HepG2 (cell line): ENCODE data around the gene SH3D19. TPM values are rescaled to one million over a fixed set of nuclear protein-coding genes. Genes with fewer than 3 reads are reported as not detected.

Experiments
- ATAC-seq: fragments of 200-7000 bp; cut with Tn5 transposase; 3 replicates; pipeline ENCODE4 v1.9.1; 2020; ENCODE audit warnings: mild to moderate bottlenecking, moderate library complexity
- BruUV-seq: library from RNA; stranded (reverse); fragments of 400-500 nt; replicated peaks from 2 replicates; lab custom pipeline; 2021; lab: Mats Ljungman, UMichigan
- CTCF ChIA-PET: fragments of 300-600 bp; formaldehyde crosslinking; extraction: SDS; loops from one replicate; lab custom pipeline; 2021; ENCODE audit warnings: low total read pairs, inconsistent platforms, low intra/inter-chr PET ratio; lab: Yijun Ruan, JAX
- POLR2A ChIA-PET: fragments of 350-600 bp; sonication (Branson Sonifier 250); formaldehyde crosslinking; loops from one replicate; lab custom pipeline; 2020; ENCODE audit warnings: antibody characterized with exemption, inconsistent platforms; lab: Yijun Ruan, JAX
- DNase-seq: peaks from one replicate; pipeline ENCODE4 v3.0.0-alpha.2; 2015; ENCODE audit warnings: low spot score
- FAIRE-seq: peaks from 3 replicates; lab custom pipeline; 2011; peaks lifted over from hg19 to GRCh38; lab: Jason Lieb, UNC
- H2AFZ ChIP-seq: one replicate; pipeline ENCODE4 v1.6.1; 2011; ENCODE audit warnings: low read length, inconsistent platforms
- H3K27ac ChIP-seq: fragments of 300-600 bp; 3 replicates; pipeline ENCODE4 v1.8.0; 2011; ENCODE audit warnings: mixed run types, mild to moderate bottlenecking, mixed read lengths, low read length, inconsistent platforms; ENCODE audit not compliant: insufficient read depth; ENCODE audit errors: extremely low read length
- H3K27me3 ChIP-seq, 2 experiments: fragments of 200-600 bp in 1 of 2; 2 replicates in 1 of 2; 3 replicates in 1 of 2; pipeline versions ENCODE4 v1.6.0 to v1.8.0; 2011; ENCODE audit warnings: low read length in 2 of 2, mild to moderate bottlenecking in 2 of 2, moderate library complexity in 2 of 2, inconsistent platforms in 1 of 2; ENCODE audit not compliant: insufficient read depth in 2 of 2, control insufficient read depth in 1 of 2
- H3K36me3 ChIP-seq, 2 experiments: fragments of 200-600 bp in 1 of 2; replicated peaks in 1 of 2; 2 replicates in 1 of 2; 3 replicates in 1 of 2; pipeline versions ENCODE4 v1.5.1 to v1.8.0; 2011; ENCODE audit warnings: low read length in 2 of 2, inconsistent platforms in 1 of 2; ENCODE audit not compliant: insufficient read depth in 2 of 2, control insufficient read depth in 1 of 2
- H3K4me1 ChIP-seq: 2 replicates; pipeline ENCODE4 v1.5.1; 2012; ENCODE audit warnings: low read length, inconsistent platforms; ENCODE audit not compliant: insufficient read depth
- H3K4me2 ChIP-seq: 2 replicates; pipeline ENCODE4 v1.6.0; 2011; ENCODE audit warnings: low read depth, low read length, inconsistent platforms
- H3K4me3 ChIP-seq, 3 experiments: fragments of 200-600 bp in 1 of 3; sonication (generic), shearing (Covaris generic) in 1 of 3; replicated peaks in 1 of 3; 2 replicates each; pipeline ENCODE4 v1.5.1; 2011 to 2016; ENCODE audit warnings: low read length in 3 of 3, inconsistent platforms in 2 of 3, low read depth in 2 of 3, mild to moderate bottlenecking in 2 of 3, control low read depth in 1 of 3, mixed read lengths in 1 of 3; ENCODE audit not compliant: insufficient read depth in 1 of 3
- H3K79me2 ChIP-seq: one replicate; pipeline ENCODE4 v1.6.1; 2011; ENCODE audit warnings: low read length, inconsistent platforms; ENCODE audit not compliant: insufficient read depth
- H3K9ac ChIP-seq: 2 replicates; pipeline ENCODE4 v1.6.0; 2011; ENCODE audit warnings: mild to moderate bottlenecking, low read depth, low read length, inconsistent platforms; ENCODE audit not compliant: insufficient read depth
- H3K9me3 ChIP-seq: 2 replicates; pipeline ENCODE4 v1.5.1; 2012; ENCODE audit warnings: mild to moderate bottlenecking, low read length
- H4K20me1 ChIP-seq: 2 replicates; pipeline ENCODE4 v1.6.0; 2011; ENCODE audit warnings: inconsistent platforms, mild to moderate bottlenecking, low read length, moderate library complexity; ENCODE audit not compliant: insufficient read depth
- AGO2 ChIP-seq: fragments of 200-400 bp; formaldehyde crosslinking; optimal IDR thresholded peaks from 2 replicates; pipeline ENCODE3; 2017; ENCODE audit warnings: mild to moderate bottlenecking, low read depth, low read length, moderate library complexity
- BHLHE40 ChIP-seq: IDR thresholded peaks from 2 replicates; pipeline ENCODE4 v1.6.1; 2011; ENCODE audit warnings: low read length, improper control_type of control experiment
- EED ChIP-seq: sonication (generic); formaldehyde crosslinking; IDR thresholded peaks from 2 replicates; pipeline ENCODE4 v1.5.0; 2020; ENCODE audit warnings: mild to moderate bottlenecking, missing genetic modification reagents
- EZH2 ChIP-seq: conservative IDR thresholded peaks from 2 replicates; pipeline ENCODE4 v1.6.1; 2012; ENCODE audit warnings: mild to moderate bottlenecking, low read depth, low read length, moderate library complexity
- FOXM1 ChIP-seq: sonication (generic); formaldehyde crosslinking; IDR thresholded peaks from 2 replicates; pipeline ENCODE4 v1.5.0; 2020; ENCODE audit warnings: missing genetic modification reagents
- HNRNPH1 ChIP-seq: fragments of 200-400 bp; formaldehyde crosslinking; optimal IDR thresholded peaks from 2 replicates; pipeline ENCODE3; 2017; ENCODE audit warnings: mild to moderate bottlenecking, low read depth, low read length
- HOXA5 ChIP-seq: sonication (generic); formaldehyde crosslinking; IDR thresholded peaks from 2 replicates; pipeline ENCODE4 v1.4.0; 2020; ENCODE audit warnings: missing genetic modification reagents
- KDM5A ChIP-seq: fragments of 200-600 bp; sonication (generic); IDR thresholded peaks from 2 replicates; pipeline ENCODE4 v1.7.0; 2018; ENCODE audit warnings: antibody characterized with exemption, mild to moderate bottlenecking, low read length, borderline replicate concordance
- RBM22 ChIP-seq: fragments of 200-400 bp; formaldehyde crosslinking; optimal IDR thresholded peaks from 2 replicates; pipeline ENCODE3; 2017; ENCODE audit warnings: mild to moderate bottlenecking, low read length, moderate library complexity
- TEAD2 ChIP-seq: sonication (generic); formaldehyde crosslinking; IDR thresholded peaks from 2 replicates; pipeline ENCODE4 v1.9.0; 2021; ENCODE audit warnings: missing genetic modification reagents
- TP53 ChIP-seq: sonication (generic); formaldehyde crosslinking; conservative IDR thresholded peaks from 2 replicates; pipeline ENCODE4 v1.4.0; 2020; ENCODE audit warnings: missing genetic modification reagents
- ZBTB38 ChIP-seq: sonication (generic); formaldehyde crosslinking; IDR thresholded peaks from 2 replicates; pipeline ENCODE4 v1.5.1; 2020; ENCODE audit warnings: mild to moderate bottlenecking, missing genetic modification reagents
- ZMYM3 ChIP-seq: sonication (generic); formaldehyde crosslinking; IDR thresholded peaks from 2 replicates; pipeline ENCODE4 v1.5.1; 2020; ENCODE audit warnings: mild to moderate bottlenecking, missing genetic modification reagents
- ZNF121 ChIP-seq: sonication (generic); formaldehyde crosslinking; IDR thresholded peaks from 2 replicates; pipeline ENCODE4 v1.5.0; 2020; ENCODE audit warnings: mild to moderate bottlenecking, missing genetic modification reagents
- ZNF337 ChIP-seq: sonication (generic); formaldehyde crosslinking; IDR thresholded peaks from 2 replicates; pipeline ENCODE4 v1.5.1; 2020; ENCODE audit warnings: missing genetic modification reagents, low read depth, mild to moderate bottlenecking, borderline replicate concordance
- ZNF451 ChIP-seq: sonication (generic); formaldehyde crosslinking; IDR thresholded peaks from 2 replicates; pipeline ENCODE4 v1.5.0; 2020; ENCODE audit warnings: mild to moderate bottlenecking, missing genetic modification reagents
- ZNF501 ChIP-seq: sonication (generic); formaldehyde crosslinking; IDR thresholded peaks from 2 replicates; pipeline ENCODE4 v1.5.1; 2020; ENCODE audit warnings: mild to moderate bottlenecking, moderate library complexity, missing genetic modification reagents
- ZNF614 ChIP-seq: IDR thresholded peaks from 2 replicates; pipeline ENCODE4 v1.6.1; 2018; ENCODE audit warnings: missing biosample characterization, missing genetic modification reagents, inconsistent platforms, borderline replicate concordance
- ZNF703 ChIP-seq: sonication (generic); formaldehyde crosslinking; IDR thresholded peaks from 2 replicates; pipeline ENCODE4 v1.5.1; 2020; ENCODE audit warnings: missing genetic modification reagents, mild to moderate bottlenecking, moderate library complexity, borderline replicate concordance
- ZNF816 ChIP-seq: sonication (generic); formaldehyde crosslinking; IDR thresholded peaks from 2 replicates; pipeline ENCODE4 v1.8.0; 2022; ENCODE audit warnings: missing genetic modification reagents, mild to moderate bottlenecking, borderline replicate concordance
- WGBS: methylation state at CpG from one replicate; pipeline ENCODE4 v1.1.6; 2017; ENCODE audit warnings: low lambda C conversion rate; 5-methylcytosine and 5-hydroxymethylcytosine counted together
- in situ Hi-C: cut with HindIII; loops from 2 replicates; pipeline ENCODE4 v1.10.0; 2017; ENCODE audit warnings: low pct_unique_long_range_greater_than_20kb; ENCODE audit not compliant: extremely low pct_ligation_motif_present
- intact Hi-C: fragments of 100-400 bp; cut with micrococcal nuclease; formaldehyde crosslinking; loops from one replicate; pipeline ENCODE4 v1.10.0; 2022; ENCODE audit not compliant: unreplicated experiment
- polyA plus RNA-seq, 8 experiments: library from polyadenylated mRNA; depleted of rRNA in 3 of 8; stranded (reverse) in 7 of 8; unstranded in 1 of 8; fragments of >200 nt; fragmentation: Illumina TruSeq in 4 of 8; extraction: Trizol in 4 of 8; gene quantifications; 2 replicates each; pipeline versions ENCODE4 v1.2.1 to v1.2.3, GENCODE V29; 2011 to 2016; ENCODE audit warnings: low read depth in 4 of 8, missing spikeins in 1 of 8, mixed read lengths in 1 of 8; ENCODE audit not compliant: insufficient read depth in 1 of 8
- total RNA-seq, 5 experiments: library from RNA; depleted of rRNA; stranded (reverse); fragments of >200 nt; fragmentation: Illumina TruSeq; extraction: Trizol; gene quantifications; 2 replicates each; pipeline ENCODE4 v1.2.3, GENCODE V29; 2016; ENCODE audit warnings: low read depth in 1 of 5
- TF ChIP-seq, protein P1 (sequence below): sonication (generic); formaldehyde crosslinking; IDR thresholded peaks from 2 replicates; pipeline ENCODE4 v1.5.1; 2020; ENCODE audit warnings: mild to moderate bottlenecking, missing genetic modification reagents

SH3D19 gene
- total and polyA plus RNA-seq, 2 of the 13 experiments (the other 11 are each of a cell fraction or from before 2014, with no cell fraction given), result 31.2 to 38.0 TPM

- Histone ChIP-seq H4K20me1 (peaks cover 44% of the 10 kb centered on the region), H3K27ac (peak overlapping the region; percentile 86), H3K36me3 (peaks cover 4 to 34% of the 10 kb centered on the region in 2 experiments; a peak in 4 of 5 replicates), H3K27me3 (no peaks in the 10 kb centered on the region; a peak in 1 of 5 replicates), H3K4me2 (peak overlapping the region; percentile 86), H3K9me3 (no peaks in the 10 kb centered on the region), H3K79me2 (peaks cover 33% of the 10 kb centered on the region), H2AFZ (no peak overlapping the region), H3K4me1 (peaks cover 35% of the 10 kb centered on the region), H3K4me3 (peak overlapping the region; percentile 90 to 96 (median 94)), H3K9ac (peak overlapping the region; percentile 100)
- BruUV-seq, result TSS peak; percentile 65
- CTCF ChIA-PET, result no interaction called here
- intact Hi-C loops, result loop anchor here (1.0 kb wide), 1 partner anchor 85 kb away; the partner anchor contains the start of gene LRBA
- POLR2A ChIA-PET, result interaction anchor here (1.3 to 2.0 kb wide), 3 partner anchors 13 to 86 kb away, joined by 3 to 4 read pairs (median 4); no protein-coding TSS in a partner anchor
- no peak for DNase-seq
- TF ChIP-seq ZMYM3 (no peak), EZH2 (no peak), ZBTB38 (no peak), BHLHE40 (peak; percentile 0; the same call in 1 of the 2 replicates), ZNF501 (CRISPR knock-in tag) (peak; percentile 27; the same call in 1 of the 2 replicates), EED (CRISPR knock-in tag) (0 out of 2 replicates have a peak, but pooled peaks have one; percentile 51), ZNF614 (no peak), AGO2 (peak; percentile 6), RBM22 (peak; percentile 60), ZNF451 (CRISPR knock-in tag) (no peak), ZNF816 (no peak), HNRNPH1 (no peak), TEAD2 (CRISPR knock-in tag) (no peak), ZNF703 (CRISPR knock-in tag) (peak; percentile 26; the same call in 1 of the 2 replicates), ZNF337 (CRISPR knock-in tag) (0 out of 2 replicates have a peak, but pooled peaks have one; percentile 0), TP53 (CRISPR knock-in tag) (no peak), KDM5A (0 out of 2 replicates have a peak, but pooled peaks have one; percentile 1), HOXA5 (CRISPR knock-in tag) (no peak), FOXM1 (CRISPR knock-in tag) (no peak), ZNF121 (CRISPR knock-in tag) (0 out of 2 replicates have a peak, but pooled peaks have one; percentile 5)
- TF ChIP-seq, protein P1, sequence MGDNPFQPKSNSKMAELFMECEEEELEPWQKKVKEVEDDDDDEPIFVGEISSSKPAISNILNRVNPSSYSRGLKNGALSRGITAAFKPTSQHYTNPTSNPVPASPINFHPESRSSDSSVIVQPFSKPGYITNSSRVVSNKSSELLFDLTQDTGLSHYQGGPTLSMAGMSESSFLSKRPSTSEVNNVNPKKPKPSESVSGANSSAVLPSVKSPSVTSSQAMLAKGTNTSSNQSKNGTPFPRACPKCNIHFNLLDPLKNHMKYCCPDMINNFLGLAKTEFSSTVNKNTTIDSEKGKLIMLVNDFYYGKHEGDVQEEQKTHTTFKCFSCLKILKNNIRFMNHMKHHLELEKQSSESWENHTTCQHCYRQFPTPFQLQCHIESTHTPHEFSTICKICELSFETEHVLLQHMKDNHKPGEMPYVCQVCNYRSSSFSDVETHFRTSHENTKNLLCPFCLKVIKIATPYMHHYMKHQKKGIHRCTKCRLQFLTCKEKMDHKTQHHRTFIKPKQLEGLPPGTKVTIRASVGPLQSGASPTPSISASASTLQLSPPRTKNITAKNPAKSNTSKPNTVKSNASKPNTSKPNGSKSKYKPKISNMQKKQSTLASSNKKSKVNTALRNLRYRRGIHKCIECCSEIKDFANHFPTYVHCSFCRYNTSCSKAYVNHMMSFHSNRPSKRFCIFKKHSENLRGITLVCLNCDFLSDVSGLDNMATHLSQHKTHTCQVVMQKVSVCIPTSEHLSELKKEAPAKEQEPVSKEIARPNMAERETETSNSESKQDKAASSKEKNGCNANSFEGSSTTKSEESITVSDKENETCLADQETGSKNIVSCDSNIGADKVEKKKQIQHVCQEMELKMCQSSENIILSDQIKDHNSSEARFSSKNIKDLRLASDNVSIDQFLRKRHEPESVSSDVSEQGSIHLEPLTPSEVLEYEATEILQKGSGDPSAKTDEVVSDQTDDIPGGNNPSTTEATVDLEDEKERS (CRISPR knock-in tag), result 0 out of 2 replicates have a peak, but pooled peaks have one; percentile 38
- in situ Hi-C loops, result loop anchor here (5.0 to 25.0 kb wide), 2 partner anchors 83 to 262 kb away; partner anchors contain the start of gene LRBA
- FAIRE-seq, result no peak
- ATAC-seq, result peak; percentile 23
- 0% methylated on average over 9 of the region's 13 CpGs for WGBS
Measured at GRCh38 chr4:151099976-151100417, 225.4 kb downstream of the SH3D19 start.
